Medulla oblongata (tissue), 1 donor: ENCODE measurements around the gene LAMTOR2.

Experiments used
- DNase-seq: peaks from one replicate; pipeline ENCODE4 v3.0.0-alpha.2; 2015; ENCODE audit errors: extremely low spot score

Gene LAMTOR2

GRCh38 chr1:156098784-156099183 lies 44.2 kb downstream of the LAMTOR2 start:
- DNase-seq: no peak

- DNase-seq: no peak
These were observed 44.7 kb downstream of the LAMTOR2 start for GRCh38 chr1:156099282-156099681.

GRCh38 chr1:156100205-156100995 lies 45.8 kb downstream of the LAMTOR2 start:
- no peak for DNase-seq

GRCh38 chr1:156101880-156102279 lies 47.3 kb downstream of the LAMTOR2 start:
- DNase-seq: no peak

GRCh38 chr1:156102633-156103511 lies 48.3 kb downstream of the LAMTOR2 start:
- DNase-seq: no peak

GRCh38 chr1:156103521-156103947 lies 49.0 kb downstream of the LAMTOR2 start:
- no peak for DNase-seq

GRCh38 chr1:156104065-156104810 lies 49.7 kb downstream of the LAMTOR2 start:
- peak; percentile 58 for DNase-seq

GRCh38 chr1:156104861-156105832 lies 50.6 kb downstream of the LAMTOR2 start:
- no peak for DNase-seq

GRCh38 chr1:156106624-156107488 lies 52.3 kb downstream of the LAMTOR2 start:
- DNase-seq: peak; percentile 16

- no peak for DNase-seq
These were observed 53.5 kb downstream of the LAMTOR2 start for GRCh38 chr1:156108057-156108456.
